MCF 10A (cell line): Measurements from ENCODE around the gene TRAPPC3L. TPM values are rescaled to one million over a fixed set of nuclear protein-coding genes. Genes with fewer than 3 reads are reported as not detected.

Experiments used
- BruUV-seq: library from RNA; stranded (reverse); fragments of 400-500 nt; replicated peaks from 2 replicates; lab custom pipeline; 2021; lab: Mats Ljungman, UMichigan
- CTCF ChIA-PET: fragments of 300-600 bp; sonication (Branson Sonifier 250); formaldehyde crosslinking; extraction: SDS; loops from one replicate; lab custom pipeline; 2021; ENCODE audit warnings: antibody characterized with exemption, inconsistent platforms; lab: Yijun Ruan, JAX
- POLR2A ChIA-PET: fragments of 300-600, 350-650 bp; sonication (Branson Sonifier 250); formaldehyde crosslinking; extraction: SDS; loops from one replicate; lab custom pipeline; 2020; ENCODE audit warnings: antibody characterized with exemption, inconsistent platforms; lab: Yijun Ruan, JAX
- DNase-seq: peaks from one replicate; pipeline ENCODE4 v3.0.0-alpha.2; 2018; ENCODE audit not compliant: unreplicated experiment
- H3K27ac Mint-ChIP-seq: one replicate; pipeline ENCODE4 v1.8.0; 2022; ENCODE audit warnings: mild to moderate bottlenecking, low read depth, mixed read lengths; ENCODE audit not compliant: unreplicated experiment
- H3K27me3 Mint-ChIP-seq: one replicate; pipeline ENCODE4 v1.8.0; 2022; ENCODE audit warnings: mixed read lengths; ENCODE audit not compliant: insufficient read depth, unreplicated experiment
- H3K36me3 Mint-ChIP-seq: one replicate; pipeline ENCODE4 v1.8.0; 2022; ENCODE audit warnings: mild to moderate bottlenecking, moderate library complexity, mixed read lengths; ENCODE audit not compliant: insufficient read depth, unreplicated experiment
- H3K4me1 Mint-ChIP-seq: one replicate; pipeline ENCODE4 v1.8.0; 2022; ENCODE audit warnings: mixed read lengths; ENCODE audit not compliant: insufficient read depth, unreplicated experiment
- H3K4me3 Mint-ChIP-seq: one replicate; pipeline ENCODE4 v1.8.0; 2022; ENCODE audit warnings: mild to moderate bottlenecking, moderate library complexity, mixed read lengths; ENCODE audit not compliant: unreplicated experiment
- H3K9me3 Mint-ChIP-seq: one replicate; pipeline ENCODE4 v1.8.0; 2022; ENCODE audit warnings: mixed read lengths; ENCODE audit not compliant: unreplicated experiment
- intact Hi-C: fragments of 100-400 bp; cut with micrococcal nuclease; formaldehyde crosslinking; loops from 2 replicates; pipeline ENCODE4 v1.14.1; 2022
- total RNA-seq: library from RNA; stranded (reverse); gene quantifications from 2 replicates; pipeline ENCODE4 v1.2.3, GENCODE V29; 2022
- TF ChIP-seq, protein P1 (sequence below): fragments of 200-600 bp; IDR thresholded peaks from one replicate; pipeline ENCODE4 v1.8.0; 2022; ENCODE audit warnings: antibody characterized with exemption, mild to moderate bottlenecking; ENCODE audit not compliant: unreplicated experiment

The TRAPPC3L gene
- total RNA-seq, 1 experiment from 2014 or later: not detected

DNA sequence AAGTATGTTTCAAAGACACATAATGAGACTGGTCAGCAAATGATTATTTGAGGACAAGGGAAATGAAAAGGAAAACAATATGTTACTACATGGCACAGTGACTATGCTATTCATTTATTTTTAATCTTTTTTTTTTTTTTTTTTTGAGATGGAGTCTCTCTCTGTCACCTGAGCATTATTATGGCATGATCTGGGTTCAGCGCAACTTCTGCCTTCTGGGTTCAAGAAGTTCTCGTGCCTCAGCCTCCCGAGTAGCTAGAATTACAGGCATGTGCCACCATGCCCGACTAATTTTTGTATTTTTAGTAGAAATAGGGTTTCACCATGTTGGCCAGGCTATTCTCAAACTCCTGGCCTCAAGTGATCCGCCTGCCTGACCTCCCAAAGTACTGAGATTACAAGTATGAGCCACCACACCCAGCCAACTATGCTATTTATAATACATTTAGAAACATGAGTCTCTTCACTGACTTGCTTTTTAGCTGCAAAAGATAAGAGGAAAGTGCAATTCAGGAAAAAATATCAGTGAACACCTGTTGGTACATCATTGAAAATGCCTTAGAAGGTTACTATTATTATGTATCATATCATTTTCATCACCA lies 11.4 kb upstream of the TRAPPC3L start:
- Mint-ChIP-seq H3K9me3 (no peaks in the 10 kb centered on the region), H3K4me1 (peaks cover 13% of the 10 kb centered on the region), H3K4me3 (no peak overlapping the region), H3K36me3 (no peaks in the 10 kb centered on the region), H3K27ac (no peak overlapping the region), H3K27me3 (no peaks in the 10 kb centered on the region)
- POLR2A ChIA-PET: interaction anchor here (1.1 to 2.9 kb wide), 3 partner anchors 12 to 14 kb away, joined by 3 to 24 read pairs (median 5); partner anchors contain the start of genes RWDD1 and TRAPPC3L
- TF ChIP-seq, protein P1, sequence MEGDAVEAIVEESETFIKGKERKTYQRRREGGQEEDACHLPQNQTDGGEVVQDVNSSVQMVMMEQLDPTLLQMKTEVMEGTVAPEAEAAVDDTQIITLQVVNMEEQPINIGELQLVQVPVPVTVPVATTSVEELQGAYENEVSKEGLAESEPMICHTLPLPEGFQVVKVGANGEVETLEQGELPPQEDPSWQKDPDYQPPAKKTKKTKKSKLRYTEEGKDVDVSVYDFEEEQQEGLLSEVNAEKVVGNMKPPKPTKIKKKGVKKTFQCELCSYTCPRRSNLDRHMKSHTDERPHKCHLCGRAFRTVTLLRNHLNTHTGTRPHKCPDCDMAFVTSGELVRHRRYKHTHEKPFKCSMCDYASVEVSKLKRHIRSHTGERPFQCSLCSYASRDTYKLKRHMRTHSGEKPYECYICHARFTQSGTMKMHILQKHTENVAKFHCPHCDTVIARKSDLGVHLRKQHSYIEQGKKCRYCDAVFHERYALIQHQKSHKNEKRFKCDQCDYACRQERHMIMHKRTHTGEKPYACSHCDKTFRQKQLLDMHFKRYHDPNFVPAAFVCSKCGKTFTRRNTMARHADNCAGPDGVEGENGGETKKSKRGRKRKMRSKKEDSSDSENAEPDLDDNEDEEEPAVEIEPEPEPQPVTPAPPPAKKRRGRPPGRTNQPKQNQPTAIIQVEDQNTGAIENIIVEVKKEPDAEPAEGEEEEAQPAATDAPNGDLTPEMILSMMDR: no peak
- intact Hi-C loops: no loop called here
- CTCF ChIA-PET: interaction anchor here (0.6 to 2.7 kb wide), 3 partner anchors 14 to 338 kb away, joined by 3 to 9 read pairs (median 8); partner anchors contain the start of gene RWDD1
- DNase-seq: no peak
- BruUV-seq: no TSS peak

DNA sequence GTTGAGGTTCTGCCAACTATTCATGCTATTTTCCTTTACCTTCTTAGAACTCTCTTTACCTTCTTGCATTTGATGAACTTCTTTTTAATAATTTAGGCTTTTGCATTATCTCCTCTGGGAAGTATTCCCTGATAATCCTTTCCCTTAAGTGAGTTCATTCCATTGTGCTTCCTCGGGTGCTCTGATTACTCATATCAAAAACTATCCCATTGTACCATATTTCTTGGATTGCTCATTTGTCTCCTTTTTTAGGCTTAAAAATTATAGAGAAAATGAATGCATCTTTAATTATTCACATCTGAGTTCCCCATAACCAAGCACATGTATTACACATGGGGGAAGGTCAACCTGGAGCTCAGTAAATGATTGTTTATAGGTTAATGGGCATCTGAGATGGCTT lies 10.6 kb upstream of the TRAPPC3L start:
- TF ChIP-seq, protein P1: no peak
- DNase-seq: peak; percentile 4
- peaks cover 13% of the 10 kb centered on the region for H3K4me1 Mint-ChIP-seq
- ChIA-PET CTCF (interaction anchor here (0.9 to 1.8 kb wide), 2 partner anchors 17 to 21 kb away, joined by 3 to 6 read pairs; no protein-coding TSS in a partner anchor), POLR2A (interaction anchor here (0.9 to 1.8 kb wide), 3 partner anchors 13 to 15 kb away, joined by 3 to 8 read pairs (median 3); partner anchors contain the start of gene RWDD1)
- H3K27me3 Mint-ChIP-seq: no peaks in the 10 kb centered on the region
- no peaks in the 10 kb centered on the region for H3K9me3 Mint-ChIP-seq
- H3K36me3 Mint-ChIP-seq: no peaks in the 10 kb centered on the region
- peak overlapping the region; percentile 10 for H3K27ac Mint-ChIP-seq
- intact Hi-C loops: no loop called here
- no peak overlapping the region for H3K4me3 Mint-ChIP-seq
- no TSS peak for BruUV-seq

- no peaks in the 10 kb centered on the region for H3K36me3 Mint-ChIP-seq
- peaks cover 13% of the 10 kb centered on the region for H3K4me1 Mint-ChIP-seq
- TF ChIP-seq, protein P1: no peak
- POLR2A ChIA-PET: interaction anchor here (1.6 kb wide), 1 partner anchor 11 kb away, joined by 4 read pairs; no protein-coding TSS in a partner anchor
- no peak within 1 kb of the TSS for H3K4me3 Mint-ChIP-seq
- no peak for DNase-seq
- no peaks in the 10 kb centered on the region for H3K27me3 Mint-ChIP-seq
- H3K9me3 Mint-ChIP-seq: no peaks in the 10 kb centered on the region
- intact Hi-C loops: no loop called here
- H3K27ac Mint-ChIP-seq: no peak within 1 kb of the TSS
- BruUV-seq: no TSS peak
- CTCF ChIA-PET: interaction anchor here (0.6 to 1.3 kb wide), 7 partner anchors 9 to 284 kb away, joined by 3 to 12 read pairs (median 3); no protein-coding TSS in a partner anchor
These were observed 8.0 kb upstream of the TRAPPC3L start, which contains the start of gene CALHM4 for GRCh38 chr6:116553451-116553850. CALHM4 (plus strand) TSS chr6:116553751; CDS start chr6:116553794, 43 bp downstream.

DNA sequence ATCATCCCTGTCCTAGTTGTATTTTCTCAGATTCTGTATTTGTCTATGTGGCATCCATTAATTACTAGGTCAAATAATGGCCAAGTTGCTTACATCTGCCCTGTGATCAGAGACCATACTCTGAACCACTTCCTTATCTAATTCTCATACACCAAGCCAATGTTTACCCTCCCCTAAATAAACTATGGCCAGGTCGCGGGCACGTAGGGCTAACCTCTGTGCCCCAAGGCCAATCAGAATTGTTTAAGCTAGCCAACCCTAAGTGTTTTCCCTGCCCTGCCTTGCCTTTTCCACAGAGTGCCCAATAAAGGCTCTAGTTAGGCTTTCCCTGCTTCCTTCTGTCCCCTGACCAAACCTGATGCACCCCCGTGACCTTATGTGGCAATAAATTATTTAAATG lies 5.3 kb upstream of the TRAPPC3L start:
- intact Hi-C loops: no loop called here
- H3K4me3 Mint-ChIP-seq: no peak overlapping the region

More for the DNA sequence above, 5.3 kb upstream of the TRAPPC3L start:
- Mint-ChIP-seq H3K27me3 (no peaks in the 10 kb centered on the region), H3K27ac (no peak overlapping the region), H3K9me3 (no peaks in the 10 kb centered on the region), H3K36me3 (no peaks in the 10 kb centered on the region), H3K4me1 (peaks cover 2% of the 10 kb centered on the region)
- TF ChIP-seq, protein P1: no peak
- no TSS peak for BruUV-seq
- DNase-seq: no peak
- ChIA-PET CTCF (interaction anchor here (3.8 kb wide), 1 partner anchor 10 kb away, joined by 13 read pairs; no protein-coding TSS in a partner anchor), POLR2A (interaction anchor here (1.5 kb wide), 1 partner anchor 20 kb away, joined by 6 read pairs; the partner anchor contains the start of gene RWDD1)
